ENCODE data around the gene C6orf89.

- TF ChIP-seq, protein P1, sequence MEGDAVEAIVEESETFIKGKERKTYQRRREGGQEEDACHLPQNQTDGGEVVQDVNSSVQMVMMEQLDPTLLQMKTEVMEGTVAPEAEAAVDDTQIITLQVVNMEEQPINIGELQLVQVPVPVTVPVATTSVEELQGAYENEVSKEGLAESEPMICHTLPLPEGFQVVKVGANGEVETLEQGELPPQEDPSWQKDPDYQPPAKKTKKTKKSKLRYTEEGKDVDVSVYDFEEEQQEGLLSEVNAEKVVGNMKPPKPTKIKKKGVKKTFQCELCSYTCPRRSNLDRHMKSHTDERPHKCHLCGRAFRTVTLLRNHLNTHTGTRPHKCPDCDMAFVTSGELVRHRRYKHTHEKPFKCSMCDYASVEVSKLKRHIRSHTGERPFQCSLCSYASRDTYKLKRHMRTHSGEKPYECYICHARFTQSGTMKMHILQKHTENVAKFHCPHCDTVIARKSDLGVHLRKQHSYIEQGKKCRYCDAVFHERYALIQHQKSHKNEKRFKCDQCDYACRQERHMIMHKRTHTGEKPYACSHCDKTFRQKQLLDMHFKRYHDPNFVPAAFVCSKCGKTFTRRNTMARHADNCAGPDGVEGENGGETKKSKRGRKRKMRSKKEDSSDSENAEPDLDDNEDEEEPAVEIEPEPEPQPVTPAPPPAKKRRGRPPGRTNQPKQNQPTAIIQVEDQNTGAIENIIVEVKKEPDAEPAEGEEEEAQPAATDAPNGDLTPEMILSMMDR (IDR thresholded peaks at IDR 0.05), result no peak
- TF ChIP-seq EP300 (IDR thresholded peaks at IDR 0.05) (no peak), POLR2A (IDR thresholded peaks at IDR 0.05) (no peak)
These were observed 40.5 kb upstream of the C6orf89 start for GRCh38 chr6:36845233-36845632.
